Cardiac fibroblast (primary cell): ENCODE measurements around the gene DNAH3.

ENCODE experiments used
- DNase-seq, 2 donors: peaks; one replicate each; pipeline versions ENCODE4 v3.0.0 to v3.0.0-alpha.2; 2010; ENCODE audit warnings: low read depth in 2 of 2
- H3K4me3 ChIP-seq, 2 donors: replicated peaks in 1 of 2; 1 replicate in 1 of 2; 2 replicates in 1 of 2; pipeline ENCODE4 v1.5.1; 2011; ENCODE audit warnings: low read depth in 2 of 2, low read length in 2 of 2, mild to moderate bottlenecking in 2 of 2, moderate library complexity in 1 of 2
- TF ChIP-seq, protein P1 (sequence below): IDR thresholded peaks from one replicate; pipeline ENCODE4 v1.5.1; 2011; ENCODE audit warnings: low read depth, mild to moderate bottlenecking, low read length, inconsistent platforms

Gene DNAH3

GRCh38 chr16:21092951-21093350 lies 57.7 kb downstream of the DNAH3 start:
- DNase-seq: no peak
- TF ChIP-seq, protein P1, sequence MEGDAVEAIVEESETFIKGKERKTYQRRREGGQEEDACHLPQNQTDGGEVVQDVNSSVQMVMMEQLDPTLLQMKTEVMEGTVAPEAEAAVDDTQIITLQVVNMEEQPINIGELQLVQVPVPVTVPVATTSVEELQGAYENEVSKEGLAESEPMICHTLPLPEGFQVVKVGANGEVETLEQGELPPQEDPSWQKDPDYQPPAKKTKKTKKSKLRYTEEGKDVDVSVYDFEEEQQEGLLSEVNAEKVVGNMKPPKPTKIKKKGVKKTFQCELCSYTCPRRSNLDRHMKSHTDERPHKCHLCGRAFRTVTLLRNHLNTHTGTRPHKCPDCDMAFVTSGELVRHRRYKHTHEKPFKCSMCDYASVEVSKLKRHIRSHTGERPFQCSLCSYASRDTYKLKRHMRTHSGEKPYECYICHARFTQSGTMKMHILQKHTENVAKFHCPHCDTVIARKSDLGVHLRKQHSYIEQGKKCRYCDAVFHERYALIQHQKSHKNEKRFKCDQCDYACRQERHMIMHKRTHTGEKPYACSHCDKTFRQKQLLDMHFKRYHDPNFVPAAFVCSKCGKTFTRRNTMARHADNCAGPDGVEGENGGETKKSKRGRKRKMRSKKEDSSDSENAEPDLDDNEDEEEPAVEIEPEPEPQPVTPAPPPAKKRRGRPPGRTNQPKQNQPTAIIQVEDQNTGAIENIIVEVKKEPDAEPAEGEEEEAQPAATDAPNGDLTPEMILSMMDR: no peak
- H3K4me3 ChIP-seq: no peak overlapping the region

GRCh38 chr16:21088646-21089538 lies 61.8 kb downstream of the DNAH3 start:
- TF ChIP-seq, protein P1: no peak
- no peak overlapping the region for H3K4me3 ChIP-seq
- DNase-seq: peak; percentile 20 to 33

DNA sequence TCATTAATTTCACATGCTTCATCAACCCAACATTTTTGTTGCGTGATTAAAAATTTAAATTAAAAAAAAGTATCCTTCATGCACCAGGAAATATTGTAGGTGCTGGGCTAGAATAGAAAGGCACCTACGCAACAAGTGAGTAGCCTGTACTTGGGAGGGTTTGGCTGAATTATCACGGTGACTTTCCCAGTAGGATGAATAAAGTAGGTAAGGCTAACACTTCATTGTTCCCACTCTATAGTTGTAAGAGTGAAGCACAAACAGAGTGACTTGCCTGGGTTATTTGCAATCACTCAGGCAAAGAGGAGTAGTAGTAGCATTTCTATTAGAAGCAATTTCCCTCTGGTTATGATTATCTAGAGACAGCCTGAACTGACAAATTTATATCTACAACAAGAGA lies 62.5 kb downstream of the DNAH3 start:
- DNase-seq: no peak
- TF ChIP-seq, protein P1: no peak

GRCh38 chr16:21084631-21085225 lies 65.9 kb downstream of the DNAH3 start:
- no peak for DNase-seq
- H3K4me3 ChIP-seq: no peak overlapping the region

More for the DNA sequence above, 62.5 kb downstream of the DNAH3 start:
- no peak overlapping the region for H3K4me3 ChIP-seq

GRCh38 chr16:21083729-21084268 lies 66.8 kb downstream of the DNAH3 start:
- DNase-seq: peak; percentile 76 to 77
- no peak overlapping the region for H3K4me3 ChIP-seq
- TF ChIP-seq, protein P1: peak; percentile 86

More at GRCh38 chr16:21084631-21085225, 65.9 kb downstream of the DNAH3 start:
- TF ChIP-seq, protein P1: no peak

GRCh38 chr16:21081329-21081728 lies 69.3 kb downstream of the DNAH3 start:
- no peak for DNase-seq
- H3K4me3 ChIP-seq: no peak overlapping the region
- TF ChIP-seq, protein P1: no peak
